SKM-1 treated with dmso at 0.1 percent for 144 hours (cell line): ENCODE results near the gene ELMO1.

Source experiments
- DNase-seq: peaks from one replicate; lab custom pipeline; 2025; ENCODE audit not compliant: unreplicated experiment; lab: John Stamatoyannopoulos, UW

Gene ELMO1

DNA sequence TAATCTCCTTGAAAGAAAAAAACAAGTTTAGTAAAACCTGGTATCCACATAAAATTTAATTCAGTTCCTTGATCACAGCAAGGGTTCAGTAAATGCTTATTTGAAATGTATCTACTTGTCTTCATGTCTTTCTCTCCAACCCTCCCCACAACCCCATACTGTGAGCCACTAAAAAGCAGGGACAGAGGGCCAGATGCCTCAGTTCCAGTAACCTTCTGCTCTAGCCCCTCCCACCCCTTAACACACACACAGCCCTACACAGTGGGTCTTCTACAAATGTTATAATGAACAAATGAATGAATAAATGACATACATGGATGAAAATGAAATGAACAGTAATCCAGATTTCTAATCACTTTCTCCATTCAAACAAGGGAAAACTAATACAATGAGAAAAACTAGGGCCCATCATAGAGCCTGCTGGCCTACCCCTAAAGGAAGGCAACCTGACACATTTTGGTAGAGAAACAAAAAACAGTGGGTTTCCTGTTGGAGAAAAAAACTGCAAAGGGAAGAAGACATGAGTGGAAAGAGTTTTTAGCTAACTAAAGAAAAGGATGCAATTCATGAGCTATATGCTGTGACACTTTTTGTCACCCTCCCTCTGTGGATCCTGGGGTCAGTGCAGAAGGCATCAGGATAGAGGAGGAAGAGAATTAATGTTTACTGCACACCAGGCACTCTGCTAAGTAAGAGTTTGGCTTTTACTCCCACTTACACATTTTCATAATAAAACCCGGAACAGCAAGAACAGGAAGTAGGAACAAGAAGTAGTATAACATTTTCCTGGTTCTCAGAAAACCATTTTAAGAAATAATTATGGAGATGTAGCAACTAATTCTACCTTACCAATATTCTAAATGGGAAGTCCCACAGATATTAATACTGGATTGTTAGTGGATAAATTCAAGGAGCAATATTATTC lies 38.1 kb downstream of the ELMO1 start:
- DNase-seq = peak; percentile 57

DNA sequence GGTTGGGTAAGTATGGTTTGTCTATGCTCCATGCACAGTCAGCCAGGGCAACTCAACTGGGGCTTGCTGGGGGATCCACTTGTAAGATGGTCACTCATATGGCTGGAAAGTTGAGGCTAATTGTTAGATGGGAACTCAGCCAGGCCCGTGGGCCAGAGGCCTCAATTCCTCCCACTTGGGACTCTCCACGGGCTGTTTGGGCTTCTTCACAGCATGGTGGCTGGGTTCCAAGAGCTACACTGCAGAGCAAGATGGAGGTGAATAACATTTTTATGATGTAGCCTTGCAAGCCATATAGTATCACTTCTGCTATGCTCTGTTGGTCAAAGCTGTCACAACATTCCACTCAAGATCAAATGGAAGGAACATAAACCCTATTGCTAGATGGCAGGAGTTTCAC lies 39.2 kb downstream of the ELMO1 start:
- no peak for DNase-seq

- peak; percentile 11 for DNase-seq
Measured at GRCh38 chr7:37408291-37409228, 40.1 kb downstream of the ELMO1 start.

DNA sequence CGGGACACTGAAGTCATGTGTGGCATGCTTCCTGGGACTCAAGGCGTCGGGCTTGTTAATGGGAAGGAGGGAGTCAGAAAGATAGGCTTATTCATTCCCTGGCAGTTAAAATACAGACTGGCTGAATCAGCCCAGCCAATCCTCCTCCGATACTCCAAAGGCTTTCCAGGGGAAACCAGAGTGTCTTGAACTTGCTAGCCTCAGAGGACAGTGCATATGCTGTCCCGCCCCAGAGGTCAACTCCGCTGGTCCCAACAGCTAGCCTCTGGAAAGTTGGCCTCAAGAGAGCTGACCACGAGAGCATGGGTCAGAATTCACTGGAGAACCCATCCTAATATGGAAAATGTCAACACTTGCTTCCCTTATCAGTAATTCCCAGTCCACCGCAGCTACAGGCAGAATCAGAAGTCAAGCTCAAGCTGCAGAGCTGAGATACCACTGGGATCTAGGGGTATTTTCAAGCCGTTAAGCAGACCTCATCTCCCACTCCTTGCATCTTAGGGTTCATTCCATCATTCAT lies 43.0 kb downstream of the ELMO1 start:
- DNase-seq = no peak

DNA sequence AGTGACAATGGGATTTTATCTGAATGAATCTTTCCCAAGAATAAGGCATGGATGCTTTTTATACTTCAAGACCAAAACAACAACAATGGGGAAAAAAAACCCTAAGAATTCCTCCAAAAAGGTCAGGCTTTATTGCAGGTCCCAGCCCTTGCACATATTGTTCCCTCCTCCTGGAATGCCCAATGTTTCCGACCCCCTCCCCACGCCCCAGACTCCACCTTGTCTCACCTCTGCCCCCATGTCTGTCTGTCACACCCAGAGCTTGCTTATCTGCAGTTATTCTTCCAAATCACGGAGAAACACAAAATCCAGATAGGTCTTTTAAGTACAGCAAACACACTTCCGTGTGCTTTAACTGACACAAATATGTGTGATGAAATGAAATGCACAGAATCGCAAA lies 43.5 kb downstream of the ELMO1 start:
- DNase-seq = no peak

DNA sequence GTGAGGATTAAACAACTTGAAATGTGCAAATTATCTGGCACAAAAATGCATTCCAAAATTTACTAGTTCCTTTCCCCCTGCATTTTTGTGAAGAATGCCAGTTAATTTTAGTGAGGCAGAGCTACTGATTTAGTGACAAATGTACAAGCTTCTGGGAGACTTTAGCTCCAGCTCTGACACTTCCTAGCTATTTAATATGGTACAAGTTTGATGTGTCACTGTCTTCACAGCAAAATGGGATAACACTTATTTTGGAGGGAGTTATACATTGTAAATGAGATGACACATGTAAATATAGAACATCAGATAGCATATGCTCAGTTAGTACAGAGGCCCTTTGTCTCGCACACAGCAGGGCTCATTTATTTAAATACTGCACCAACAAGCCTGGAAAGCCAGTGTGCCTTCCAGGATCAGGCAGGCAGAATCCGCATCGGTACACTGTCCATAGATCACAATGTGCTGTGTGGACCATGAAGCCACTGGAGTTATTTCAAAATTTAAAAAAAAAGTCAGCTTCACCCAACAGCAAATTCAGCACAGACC lies 48.7 kb downstream of the ELMO1 start:
- DNase-seq = no peak

- no peak for DNase-seq
Measured at GRCh38 chr7:37398403-37398802, 50.3 kb downstream of the ELMO1 start.

GRCh38 chr7:37395618-37396259 lies 52.9 kb downstream of the ELMO1 start:
- DNase-seq = no peak

GRCh38 chr7:37394158-37394557 lies 54.5 kb downstream of the ELMO1 start:
- DNase-seq = no peak

DNA sequence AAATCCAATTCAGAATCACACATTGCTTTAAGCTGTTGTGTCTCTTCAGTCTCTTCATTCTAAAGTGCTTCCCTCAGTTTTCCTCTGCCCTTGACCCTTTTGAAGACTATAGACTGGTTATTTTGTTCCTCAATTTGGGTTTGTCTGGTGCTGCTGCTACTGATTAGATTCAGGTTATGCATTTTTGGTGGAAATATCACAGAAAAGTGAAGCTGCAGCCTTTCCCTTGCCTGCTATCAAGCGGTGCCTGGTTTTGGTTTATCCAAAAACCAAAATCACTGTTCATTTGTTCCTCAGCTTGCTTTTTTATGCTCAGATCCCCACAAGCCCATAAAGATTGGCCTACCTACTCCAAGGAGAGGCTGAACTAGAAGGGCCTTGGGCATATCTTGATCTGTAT lies 55.2 kb downstream of the ELMO1 start:
- DNase-seq = no peak

DNA sequence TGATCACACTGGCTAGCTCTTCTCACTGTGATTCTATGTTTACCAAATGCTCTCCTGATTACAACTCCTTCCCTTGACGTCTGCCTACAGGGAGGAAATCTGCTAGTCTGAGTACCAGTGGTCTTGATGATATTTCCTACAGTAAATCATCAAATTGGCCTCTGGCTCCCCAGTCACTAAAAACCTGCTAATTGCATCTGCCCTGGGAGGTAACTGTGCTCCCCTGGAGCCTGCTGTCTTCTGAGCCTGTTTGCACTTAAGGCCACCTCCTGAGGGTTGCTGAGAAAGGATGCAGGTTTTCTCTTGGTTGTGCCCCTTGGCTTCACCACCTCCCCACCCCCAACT lies 56.0 kb downstream of the ELMO1 start:
- DNase-seq = no peak

DNA sequence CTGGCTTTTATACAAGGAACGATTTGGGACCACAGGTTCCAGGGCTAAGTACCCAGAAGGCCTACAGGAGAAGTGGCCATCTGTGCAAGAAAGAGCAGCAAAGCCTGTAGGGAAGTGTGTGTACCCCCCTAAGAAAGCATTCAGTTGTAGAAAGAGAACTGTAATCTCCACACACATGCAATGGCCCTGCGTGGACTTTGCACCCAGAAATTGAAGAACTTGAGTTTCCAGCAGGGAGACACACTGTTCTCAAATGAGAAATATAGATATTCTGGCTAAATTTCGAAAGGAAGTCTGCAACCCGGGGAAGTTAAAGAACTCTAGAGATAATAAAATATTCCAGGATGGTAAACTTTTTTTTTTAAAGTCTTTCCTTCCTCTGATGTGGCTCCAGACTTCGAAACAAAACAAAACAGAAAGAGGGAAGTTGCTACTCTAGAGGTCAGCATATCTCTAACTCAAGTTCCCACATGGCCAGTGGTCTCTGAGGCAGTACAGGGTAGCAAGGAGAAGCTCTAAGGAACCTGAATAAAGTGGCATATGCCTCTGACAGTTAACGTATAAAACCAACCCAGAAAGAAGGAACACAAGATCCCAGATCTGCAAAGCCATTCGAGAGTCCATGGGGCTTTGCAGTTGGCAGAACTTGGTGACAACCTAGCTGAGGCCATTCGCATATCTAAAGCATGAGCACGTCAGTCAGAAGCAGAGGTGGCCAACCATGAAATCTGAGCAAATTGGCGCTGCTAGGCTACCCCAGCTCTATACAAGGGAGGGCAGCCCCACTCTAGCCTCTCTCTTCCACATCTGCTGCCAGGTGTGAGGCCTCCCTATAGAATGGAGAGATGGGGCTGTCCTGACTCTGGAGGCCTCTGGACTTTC lies 56.6 kb downstream of the ELMO1 start:
- DNase-seq = peak; percentile 35

DNA sequence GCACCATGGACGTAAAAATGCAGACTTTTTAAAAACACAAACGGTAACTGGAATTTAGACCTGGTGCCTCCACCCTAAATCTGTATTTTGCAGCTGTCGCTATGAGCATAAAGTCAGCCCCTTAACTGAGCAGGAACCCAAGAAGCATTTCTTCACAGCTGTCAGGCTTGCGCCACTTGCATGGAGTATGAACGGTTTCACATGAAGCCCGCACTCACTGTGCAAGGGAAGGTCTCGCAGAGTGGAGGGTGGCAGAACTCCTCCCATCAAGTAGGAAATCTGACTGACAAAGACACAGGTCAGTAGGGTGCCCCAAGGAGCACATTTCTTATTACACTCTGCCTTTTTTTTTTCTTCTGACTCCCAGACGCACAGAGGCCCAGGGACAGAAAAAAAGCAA lies 58.5 kb downstream of the ELMO1 start:
- peak; percentile 59 for DNase-seq

- no peak for DNase-seq
Measured at GRCh38 chr7:37388811-37389210, 59.9 kb downstream of the ELMO1 start.

- peak; percentile 65 for DNase-seq
Measured at GRCh38 chr7:37385787-37386186, 62.9 kb downstream of the ELMO1 start.

GRCh38 chr7:37382546-37383088 lies 66.0 kb downstream of the ELMO1 start:
- DNase-seq = no peak

GRCh38 chr7:37380831-37381230 lies 67.8 kb downstream of the ELMO1 start:
- DNase-seq = no peak

- DNase-seq = no peak
Measured at GRCh38 chr7:37379546-37380277, 69.0 kb downstream of the ELMO1 start.

DNA sequence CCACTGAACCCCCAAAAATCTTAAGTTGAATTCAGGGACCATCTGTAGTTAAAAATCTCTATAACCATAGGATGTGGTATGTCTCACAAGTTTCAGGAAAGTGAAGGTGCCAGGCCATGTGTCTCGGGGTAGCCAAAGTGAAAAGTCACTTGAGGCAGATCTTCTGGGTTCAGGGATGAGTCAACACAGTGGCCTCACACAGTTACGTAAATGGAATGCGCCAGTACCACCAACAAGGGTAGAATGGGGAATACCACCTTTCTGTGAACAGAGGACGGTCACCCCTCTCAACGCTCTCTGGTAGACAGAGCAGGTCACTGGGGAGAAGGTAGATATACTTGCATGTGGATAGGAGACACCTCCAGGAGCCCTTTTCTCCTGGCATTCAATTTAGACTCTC lies 71.4 kb downstream of the ELMO1 start:
- DNase-seq = no peak
